GM23338 (cell line): ENCODE results near the gene HPCA. TPM values are rescaled to one million over a fixed set of nuclear protein-coding genes. Genes with fewer than 3 reads are reported as not detected.
A peak's percentile ranks its signal among the peaks of the same experiment; 100 is the strongest.

Source experiments
- ATAC-seq: fragments of 200-7000 bp; cut with Tn5 transposase; 3 replicates; pipeline ENCODE4 v1.9.1; 2020
- DNase-seq: peaks from one replicate; pipeline ENCODE4 v3.0.0-alpha.2; 2015; ENCODE audit warnings: low spot score
- H2AFZ ChIP-seq: fragments of 200-600 bp; sonication (generic); 2 replicates; pipeline ENCODE4 v1.8.0; 2016; ENCODE audit warnings: antibody characterized with exemption, mild to moderate bottlenecking, moderate library complexity
- H3F3A ChIP-seq: fragments of 200-600 bp; sonication (generic); replicated peaks from 2 replicates; pipeline ENCODE4 v1.8.0; 2017; ENCODE audit warnings: antibody characterized with exemption, mixed run types, low read depth
- H3K27ac ChIP-seq: fragments of 200-600 bp; sonication (generic); 2 replicates; pipeline ENCODE4 v1.6.1; 2016; ENCODE audit warnings: low read depth
- H3K27me3 ChIP-seq: fragments of 200-600 bp; sonication (generic); 2 replicates; pipeline ENCODE4 v1.8.0; 2016; ENCODE audit warnings: mild to moderate bottlenecking, mixed run types, moderate library complexity; ENCODE audit not compliant: insufficient read depth
- H3K36me3 ChIP-seq: fragments of 200-600 bp; sonication (generic); 2 replicates; pipeline ENCODE4 v1.8.0; 2016; ENCODE audit warnings: mild to moderate bottlenecking; ENCODE audit not compliant: insufficient read depth
- H3K4me1 ChIP-seq: fragments of 200-600 bp; sonication (generic); 2 replicates; pipeline ENCODE4 v1.8.0; 2016; ENCODE audit warnings: mild to moderate bottlenecking, moderate library complexity; ENCODE audit not compliant: insufficient read depth
- H3K4me2 ChIP-seq: fragments of 200-600 bp; sonication (generic); 2 replicates; pipeline ENCODE4 v1.7.1; 2017; ENCODE audit warnings: mixed run types
- H3K4me3 ChIP-seq: fragments of 200-600 bp; sonication (generic); 2 replicates; pipeline ENCODE4 v1.6.1; 2016; ENCODE audit warnings: mixed run types
- H3K79me2 ChIP-seq: fragments of 200-600 bp; sonication (generic); replicated peaks from 2 replicates; pipeline ENCODE4 v1.8.0; 2017; ENCODE audit warnings: mild to moderate bottlenecking; ENCODE audit not compliant: insufficient read depth
- H3K9me2 ChIP-seq: fragments of 200-600 bp; sonication (generic); 2 replicates; pipeline ENCODE4 v1.8.0; 2017; ENCODE audit not compliant: insufficient read depth
- H4K20me1 ChIP-seq: fragments of 200-600 bp; sonication (generic); replicated peaks from 2 replicates; pipeline ENCODE4 v1.8.0; 2017; ENCODE audit warnings: mild to moderate bottlenecking; ENCODE audit not compliant: insufficient read depth
- H3K27ac Mint-ChIP-seq: 2 replicates; pipeline ENCODE4 v1.8.0; 2020; ENCODE audit warnings: inconsistent platforms, mild to moderate bottlenecking, moderate library complexity, mixed read lengths
- H3K27me3 Mint-ChIP-seq: 3 replicates; pipeline ENCODE4 v1.8.0; 2022; ENCODE audit warnings: low read depth, mild to moderate bottlenecking, moderate library complexity, mixed read lengths, inconsistent platforms; ENCODE audit not compliant: insufficient read depth, poor library complexity
- H3K36me3 Mint-ChIP-seq: 3 replicates; pipeline ENCODE4 v1.8.0; 2021; ENCODE audit warnings: low read depth, mild to moderate bottlenecking, inconsistent platforms, moderate library complexity, mixed read lengths
- H3K4me1 Mint-ChIP-seq: 3 replicates; pipeline ENCODE4 v1.8.0; 2020; ENCODE audit warnings: mild to moderate bottlenecking, inconsistent platforms, mixed read lengths
- H3K4me3 Mint-ChIP-seq: 3 replicates; pipeline ENCODE4 v1.8.0; 2021; ENCODE audit warnings: moderate library complexity, mild to moderate bottlenecking, inconsistent platforms, mixed read lengths
- H3K9me3 Mint-ChIP-seq: 3 replicates; pipeline ENCODE4 v1.8.0; 2020; ENCODE audit warnings: moderate library complexity, mild to moderate bottlenecking, inconsistent platforms, mixed read lengths
- CREB1 ChIP-seq: fragments of 250-450 bp; sonication (Bioruptor Pico); IDR thresholded peaks from 2 replicates; pipeline ENCODE4 v1.5.0; 2020; ENCODE audit warnings: low read depth, mild to moderate bottlenecking, moderate library complexity
- EZH2 ChIP-seq: fragments of 200-600 bp; sonication (generic); IDR thresholded peaks from one replicate; pipeline ENCODE4 v1.8.0; 2017; ENCODE audit warnings: antibody characterized with exemption, mild to moderate bottlenecking, low read depth; ENCODE audit not compliant: unreplicated experiment
- EZH2phosphoT487 ChIP-seq: fragments of 200-600 bp; sonication (generic); IDR thresholded peaks from one replicate; pipeline ENCODE4 v1.8.1; 2018; ENCODE audit warnings: antibody characterized with exemption; ENCODE audit not compliant: unreplicated experiment
- POLR2AphosphoS5 ChIP-seq: IDR thresholded peaks from 2 replicates; pipeline ENCODE4 v1.6.1; 2016; ENCODE audit warnings: antibody characterized with exemption, low read depth
- STAT1 ChIP-seq: IDR thresholded peaks from one replicate; pipeline ENCODE4 v1.6.1; 2016; ENCODE audit warnings: antibody characterized with exemption; ENCODE audit not compliant: unreplicated experiment
- ZNF114 ChIP-seq: fragments of 250-450 bp; sonication (Bioruptor Pico); IDR thresholded peaks from 2 replicates; pipeline ENCODE4 v1.5.0; 2020; ENCODE audit warnings: mild to moderate bottlenecking, moderate library complexity
- ZNF331 ChIP-seq: fragments of 250-450 bp; sonication (Bioruptor Pico); IDR thresholded peaks from 2 replicates; pipeline ENCODE4 v1.5.0; 2020; ENCODE audit warnings: low read depth, mild to moderate bottlenecking, moderate library complexity
- polyA plus RNA-seq: library from polyadenylated mRNA; unstranded; fragments of >200 nt; fragmentation: Nextera tagmentation; extraction: Ambion mirVana; gene quantifications from 2 replicates; pipeline ENCODE4 v1.2.1, GENCODE V29; 2016
- total RNA-seq: library from RNA; depleted of rRNA; stranded (reverse); fragments of >200 nt; shearing (Covaris generic); gene quantifications from 2 replicates; pipeline ENCODE4 v1.2.3, GENCODE V29; 2014
- TF ChIP-seq, protein P1 (sequence below): fragments of 250-450 bp; sonication (Bioruptor Pico); IDR thresholded peaks from 2 replicates; pipeline ENCODE4 v1.5.0; 2020; ENCODE audit warnings: mild to moderate bottlenecking, moderate library complexity
- TF ChIP-seq, protein P2 (sequence below): IDR thresholded peaks from one replicate; pipeline ENCODE4 v1.6.1; 2018; ENCODE audit warnings: antibody characterized with exemption; ENCODE audit not compliant: unreplicated experiment
- TF ChIP-seq, protein P3 (sequence below): IDR thresholded peaks from 2 replicates; pipeline ENCODE4 v1.6.1; 2016; ENCODE audit warnings: antibody characterized with exemption

The HPCA gene
- total and polyA plus RNA-seq, 2 experiments from 2014 or later, result 0.35 to 0.82 TPM

DNA sequence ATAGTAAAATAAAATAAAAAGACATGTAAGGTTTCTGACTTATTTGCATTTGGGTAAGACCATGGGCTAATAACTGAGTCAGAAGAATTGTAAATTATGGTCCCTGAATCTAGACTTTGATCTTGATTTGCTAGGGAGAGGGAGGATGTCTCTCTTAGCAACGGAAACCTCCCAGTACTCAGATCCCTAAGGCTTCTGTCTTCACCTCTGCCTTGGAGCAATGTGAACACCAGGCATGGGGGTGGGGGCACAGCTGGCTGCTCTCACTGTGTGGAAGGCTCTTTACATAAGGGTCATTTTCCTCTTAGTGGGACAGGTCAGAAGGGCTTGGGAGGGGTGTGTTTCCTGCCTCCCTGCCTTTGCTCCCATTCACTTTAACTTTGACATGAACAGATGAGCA is 31.9 kb downstream of the HPCA start:
- no peaks in the 10 kb centered on the region for H3K36me3 ChIP-seq
- no peaks in the 10 kb centered on the region for H4K20me1 ChIP-seq
- no peak overlapping the region for H2AFZ ChIP-seq
- H3K4me1 Mint-ChIP-seq, result no peaks in the 10 kb centered on the region
- no peaks in the 10 kb centered on the region for H3K9me3 Mint-ChIP-seq
- ATAC-seq (peak; percentile 45; the same call in 2 of the 3 replicates), DNase-seq (no peak)
- H3K27ac Mint-ChIP-seq, result no peak overlapping the region
- H3K9me2 ChIP-seq, result no peaks in the 10 kb centered on the region
- H3K4me2 ChIP-seq, result no peak overlapping the region
- no peak overlapping the region for H3K4me3 Mint-ChIP-seq
- H3K27ac ChIP-seq, result no peak overlapping the region
- H3K79me2 ChIP-seq, result no peaks in the 10 kb centered on the region
- H3K4me3 ChIP-seq, result no peak overlapping the region
- H3K36me3 Mint-ChIP-seq, result no peaks in the 10 kb centered on the region
- H3K4me1 ChIP-seq, result no peaks in the 10 kb centered on the region
- H3K27me3 ChIP-seq, result peaks cover 12% of the 10 kb centered on the region
- TF ChIP-seq POLR2AphosphoS5 (no peak), ZNF331 (no peak), STAT1 (no peak), EZH2 (no peak), EZH2phosphoT487 (no peak), ZNF114 (CRISPR knock-in tag) (no peak), CREB1 (CRISPR knock-in tag) (no peak)
- TF ChIP-seq, protein P1, sequence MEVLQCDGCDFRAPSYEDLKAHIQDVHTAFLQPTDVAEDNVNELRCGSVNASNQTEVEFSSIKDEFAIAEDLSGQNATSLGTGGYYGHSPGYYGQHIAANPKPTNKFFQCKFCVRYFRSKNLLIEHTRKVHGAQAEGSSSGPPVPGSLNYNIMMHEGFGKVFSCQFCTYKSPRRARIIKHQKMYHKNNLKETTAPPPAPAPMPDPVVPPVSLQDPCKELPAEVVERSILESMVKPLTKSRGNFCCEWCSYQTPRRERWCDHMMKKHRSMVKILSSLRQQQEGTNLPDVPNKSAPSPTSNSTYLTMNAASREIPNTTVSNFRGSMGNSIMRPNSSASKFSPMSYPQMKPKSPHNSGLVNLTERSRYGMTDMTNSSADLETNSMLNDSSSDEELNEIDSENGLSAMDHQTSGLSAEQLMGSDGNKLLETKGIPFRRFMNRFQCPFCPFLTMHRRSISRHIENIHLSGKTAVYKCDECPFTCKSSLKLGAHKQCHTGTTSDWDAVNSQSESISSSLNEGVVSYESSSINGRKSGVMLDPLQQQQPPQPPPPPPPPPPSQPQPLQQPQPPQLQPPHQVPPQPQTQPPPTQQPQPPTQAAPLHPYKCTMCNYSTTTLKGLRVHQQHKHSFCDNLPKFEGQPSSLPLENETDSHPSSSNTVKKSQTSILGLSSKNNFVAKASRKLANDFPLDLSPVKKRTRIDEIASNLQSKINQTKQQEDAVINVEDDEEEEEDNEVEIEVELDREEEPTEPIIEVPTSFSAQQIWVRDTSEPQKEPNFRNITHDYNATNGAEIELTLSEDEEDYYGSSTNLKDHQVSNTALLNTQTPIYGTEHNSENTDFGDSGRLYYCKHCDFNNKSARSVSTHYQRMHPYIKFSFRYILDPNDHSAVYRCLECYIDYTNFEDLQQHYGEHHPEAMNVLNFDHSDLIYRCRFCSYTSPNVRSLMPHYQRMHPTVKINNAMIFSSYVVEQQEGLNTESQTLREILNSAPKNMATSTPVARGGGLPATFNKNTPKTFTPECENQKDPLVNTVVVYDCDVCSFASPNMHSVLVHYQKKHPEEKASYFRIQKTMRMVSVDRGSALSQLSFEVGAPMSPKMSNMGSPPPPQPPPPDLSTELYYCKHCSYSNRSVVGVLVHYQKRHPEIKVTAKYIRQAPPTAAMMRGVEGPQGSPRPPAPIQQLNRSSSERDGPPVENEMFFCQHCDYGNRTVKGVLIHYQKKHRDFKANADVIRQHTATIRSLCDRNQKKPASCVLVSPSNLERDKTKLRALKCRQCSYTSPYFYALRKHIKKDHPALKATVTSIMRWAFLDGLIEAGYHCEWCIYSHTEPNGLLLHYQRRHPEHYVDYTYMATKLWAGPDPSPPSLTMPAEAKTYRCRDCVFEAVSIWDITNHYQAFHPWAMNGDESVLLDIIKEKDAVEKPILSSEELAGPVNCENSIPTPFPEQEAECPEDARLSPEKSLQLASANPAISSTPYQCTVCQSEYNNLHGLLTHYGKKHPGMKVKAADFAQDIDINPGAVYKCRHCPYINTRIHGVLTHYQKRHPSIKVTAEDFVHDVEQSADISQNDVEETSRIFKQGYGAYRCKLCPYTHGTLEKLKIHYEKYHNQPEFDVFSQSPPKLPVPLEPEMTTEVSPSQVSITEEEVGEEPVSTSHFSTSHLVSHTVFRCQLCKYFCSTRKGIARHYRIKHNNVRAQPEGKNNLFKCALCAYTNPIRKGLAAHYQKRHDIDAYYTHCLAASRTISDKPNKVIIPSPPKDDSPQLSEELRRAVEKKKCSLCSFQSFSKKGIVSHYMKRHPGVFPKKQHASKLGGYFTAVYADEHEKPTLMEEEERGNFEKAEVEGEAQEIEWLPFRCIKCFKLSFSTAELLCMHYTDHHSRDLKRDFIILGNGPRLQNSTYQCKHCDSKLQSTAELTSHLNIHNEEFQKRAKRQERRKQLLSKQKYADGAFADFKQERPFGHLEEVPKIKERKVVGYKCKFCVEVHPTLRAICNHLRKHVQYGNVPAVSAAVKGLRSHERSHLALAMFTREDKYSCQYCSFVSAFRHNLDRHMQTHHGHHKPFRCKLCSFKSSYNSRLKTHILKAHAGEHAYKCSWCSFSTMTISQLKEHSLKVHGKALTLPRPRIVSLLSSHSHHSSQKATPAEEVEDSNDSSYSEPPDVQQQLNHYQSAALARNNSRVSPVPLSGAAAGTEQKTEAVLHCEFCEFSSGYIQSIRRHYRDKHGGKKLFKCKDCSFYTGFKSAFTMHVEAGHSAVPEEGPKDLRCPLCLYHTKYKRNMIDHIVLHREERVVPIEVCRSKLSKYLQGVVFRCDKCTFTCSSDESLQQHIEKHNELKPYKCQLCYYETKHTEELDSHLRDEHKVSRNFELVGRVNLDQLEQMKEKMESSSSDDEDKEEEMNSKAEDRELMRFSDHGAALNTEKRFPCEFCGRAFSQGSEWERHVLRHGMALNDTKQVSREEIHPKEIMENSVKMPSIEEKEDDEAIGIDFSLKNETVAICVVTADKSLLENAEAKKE (CRISPR knock-in tag), result no peak
- TF ChIP-seq, protein P2, sequence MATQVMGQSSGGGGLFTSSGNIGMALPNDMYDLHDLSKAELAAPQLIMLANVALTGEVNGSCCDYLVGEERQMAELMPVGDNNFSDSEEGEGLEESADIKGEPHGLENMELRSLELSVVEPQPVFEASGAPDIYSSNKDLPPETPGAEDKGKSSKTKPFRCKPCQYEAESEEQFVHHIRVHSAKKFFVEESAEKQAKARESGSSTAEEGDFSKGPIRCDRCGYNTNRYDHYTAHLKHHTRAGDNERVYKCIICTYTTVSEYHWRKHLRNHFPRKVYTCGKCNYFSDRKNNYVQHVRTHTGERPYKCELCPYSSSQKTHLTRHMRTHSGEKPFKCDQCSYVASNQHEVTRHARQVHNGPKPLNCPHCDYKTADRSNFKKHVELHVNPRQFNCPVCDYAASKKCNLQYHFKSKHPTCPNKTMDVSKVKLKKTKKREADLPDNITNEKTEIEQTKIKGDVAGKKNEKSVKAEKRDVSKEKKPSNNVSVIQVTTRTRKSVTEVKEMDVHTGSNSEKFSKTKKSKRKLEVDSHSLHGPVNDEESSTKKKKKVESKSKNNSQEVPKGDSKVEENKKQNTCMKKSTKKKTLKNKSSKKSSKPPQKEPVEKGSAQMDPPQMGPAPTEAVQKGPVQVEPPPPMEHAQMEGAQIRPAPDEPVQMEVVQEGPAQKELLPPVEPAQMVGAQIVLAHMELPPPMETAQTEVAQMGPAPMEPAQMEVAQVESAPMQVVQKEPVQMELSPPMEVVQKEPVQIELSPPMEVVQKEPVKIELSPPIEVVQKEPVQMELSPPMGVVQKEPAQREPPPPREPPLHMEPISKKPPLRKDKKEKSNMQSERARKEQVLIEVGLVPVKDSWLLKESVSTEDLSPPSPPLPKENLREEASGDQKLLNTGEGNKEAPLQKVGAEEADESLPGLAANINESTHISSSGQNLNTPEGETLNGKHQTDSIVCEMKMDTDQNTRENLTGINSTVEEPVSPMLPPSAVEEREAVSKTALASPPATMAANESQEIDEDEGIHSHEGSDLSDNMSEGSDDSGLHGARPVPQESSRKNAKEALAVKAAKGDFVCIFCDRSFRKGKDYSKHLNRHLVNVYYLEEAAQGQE, result no peak
- TF ChIP-seq, protein P3, sequence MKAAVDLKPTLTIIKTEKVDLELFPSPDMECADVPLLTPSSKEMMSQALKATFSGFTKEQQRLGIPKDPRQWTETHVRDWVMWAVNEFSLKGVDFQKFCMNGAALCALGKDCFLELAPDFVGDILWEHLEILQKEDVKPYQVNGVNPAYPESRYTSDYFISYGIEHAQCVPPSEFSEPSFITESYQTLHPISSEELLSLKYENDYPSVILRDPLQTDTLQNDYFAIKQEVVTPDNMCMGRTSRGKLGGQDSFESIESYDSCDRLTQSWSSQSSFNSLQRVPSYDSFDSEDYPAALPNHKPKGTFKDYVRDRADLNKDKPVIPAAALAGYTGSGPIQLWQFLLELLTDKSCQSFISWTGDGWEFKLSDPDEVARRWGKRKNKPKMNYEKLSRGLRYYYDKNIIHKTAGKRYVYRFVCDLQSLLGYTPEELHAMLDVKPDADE, result no peak
- no peaks in the 10 kb centered on the region for H3F3A ChIP-seq
- H3K27me3 Mint-ChIP-seq, result peaks cover 13% of the 10 kb centered on the region
